ENCODE measurements around the gene NBPF1.
A peak's percentile ranks its signal among the peaks of the same experiment; 100 is the strongest.

- TF ChIP-seq, protein P1, sequence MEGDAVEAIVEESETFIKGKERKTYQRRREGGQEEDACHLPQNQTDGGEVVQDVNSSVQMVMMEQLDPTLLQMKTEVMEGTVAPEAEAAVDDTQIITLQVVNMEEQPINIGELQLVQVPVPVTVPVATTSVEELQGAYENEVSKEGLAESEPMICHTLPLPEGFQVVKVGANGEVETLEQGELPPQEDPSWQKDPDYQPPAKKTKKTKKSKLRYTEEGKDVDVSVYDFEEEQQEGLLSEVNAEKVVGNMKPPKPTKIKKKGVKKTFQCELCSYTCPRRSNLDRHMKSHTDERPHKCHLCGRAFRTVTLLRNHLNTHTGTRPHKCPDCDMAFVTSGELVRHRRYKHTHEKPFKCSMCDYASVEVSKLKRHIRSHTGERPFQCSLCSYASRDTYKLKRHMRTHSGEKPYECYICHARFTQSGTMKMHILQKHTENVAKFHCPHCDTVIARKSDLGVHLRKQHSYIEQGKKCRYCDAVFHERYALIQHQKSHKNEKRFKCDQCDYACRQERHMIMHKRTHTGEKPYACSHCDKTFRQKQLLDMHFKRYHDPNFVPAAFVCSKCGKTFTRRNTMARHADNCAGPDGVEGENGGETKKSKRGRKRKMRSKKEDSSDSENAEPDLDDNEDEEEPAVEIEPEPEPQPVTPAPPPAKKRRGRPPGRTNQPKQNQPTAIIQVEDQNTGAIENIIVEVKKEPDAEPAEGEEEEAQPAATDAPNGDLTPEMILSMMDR (IDR thresholded peaks at IDR 0.05; ENCODE audit: low read depth, low read length), result peak; percentile 46
- peak; percentile 71 for TF ChIP-seq POLR2A (IDR thresholded peaks at IDR 0.05; ENCODE audit: extremely low read depth, insufficient read length)
- TF ChIP-seq MYC (IDR thresholded peaks at IDR 0.05; ENCODE audit: low read depth, low read length), result peak; percentile 86
- TF ChIP-seq, protein P2, sequence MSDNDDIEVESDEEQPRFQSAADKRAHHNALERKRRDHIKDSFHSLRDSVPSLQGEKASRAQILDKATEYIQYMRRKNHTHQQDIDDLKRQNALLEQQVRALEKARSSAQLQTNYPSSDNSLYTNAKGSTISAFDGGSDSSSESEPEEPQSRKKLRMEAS (IDR thresholded peaks at IDR 0.05; ENCODE audit: low read depth, low read length), result peak; percentile 85
These were observed 31.3 kb upstream of the NBPF1 start for GRCh38 chr1:16644482-16645270.
